Spleen (tissue), 11 donors: ENCODE measurements around the gene LIF. TPM values are rescaled to one million over a fixed set of nuclear protein-coding genes. Genes with fewer than 3 reads are reported as not detected.

ENCODE experiments used
- DNase-seq: peaks from one replicate; pipeline ENCODE4 v3.0.0-alpha.2; 2020
- H3K27ac ChIP-seq, 8 donors: fragments of 200-600 bp; sonication (generic) in 7 of 8; 1 replicate in 4 of 8; 2 replicates in 4 of 8; pipeline versions ENCODE4 v1.5.0 to v1.8.0; 2016 to 2021; ENCODE audit warnings: inconsistent platforms in 4 of 8, mild to moderate bottlenecking in 4 of 8, moderate library complexity in 1 of 8
- H3K27me3 ChIP-seq, 7 donors: fragments of 200-600 bp; sonication (generic) in 6 of 7; replicated peaks in 1 of 7; 1 replicate in 4 of 7; 2 replicates in 3 of 7; pipeline versions ENCODE4 v1.5.0 to v1.8.0; 2016 to 2021; ENCODE audit warnings: inconsistent platforms in 3 of 7, mild to moderate bottlenecking in 1 of 7
- H3K36me3 ChIP-seq, 6 donors: fragments of 200-600 bp; sonication (generic) in 5 of 6; 1 replicate in 4 of 6; 2 replicates in 2 of 6; pipeline versions ENCODE4 v1.5.0 to v1.8.0; 2016 to 2021; ENCODE audit warnings: inconsistent platforms in 2 of 6
- H3K4me1 ChIP-seq, 6 donors: fragments of 200-600 bp; sonication (generic) in 5 of 6; 1 replicate in 3 of 6; 2 replicates in 3 of 6; pipeline versions ENCODE4 v1.5.0 to v1.8.0; 2016 to 2021; ENCODE audit warnings: inconsistent platforms in 3 of 6
- H3K4me3 ChIP-seq, 8 donors: fragments of 200-600 bp; sonication (generic) in 7 of 8; 1 replicate in 4 of 8; 2 replicates in 4 of 8; pipeline versions ENCODE4 v1.5.0 to v1.8.0; 2016 to 2021; ENCODE audit warnings: inconsistent platforms in 4 of 8, mild to moderate bottlenecking in 4 of 8, moderate library complexity in 2 of 8
- H3K9me3 ChIP-seq, 8 donors: fragments of 200-600 bp; sonication (generic) in 7 of 8; 1 replicate in 4 of 8; 2 replicates in 4 of 8; pipeline versions ENCODE4 v1.5.0 to v1.8.0; 2016 to 2021; ENCODE audit warnings: inconsistent platforms in 4 of 8
- POLR2A ChIP-seq, 3 donors: fragments of 450-650 bp; IDR thresholded peaks; one replicate each; pipeline ENCODE4 v1.5.1; 2017; ENCODE audit warnings: antibody characterized with exemption in 3 of 3, mild to moderate bottlenecking in 1 of 3
- POLR2AphosphoS5 ChIP-seq, 3 donors: sonication (generic); formaldehyde crosslinking; IDR thresholded peaks; one replicate each; pipeline ENCODE4 v1.5.1; 2017; ENCODE audit warnings: antibody characterized with exemption in 3 of 3
- WGBS, 5 donors: extraction: QIAGEN DNeasy Blood & Tissue Kit in 3 of 5; methylation state at CpG; one replicate each; pipeline versions ENCODE4 v1.1.5 to v1.1.7; 2013 to 2018; 5-methylcytosine and 5-hydroxymethylcytosine counted together
- intact Hi-C: fragments of 100-400 bp; cut with DNase I; formaldehyde crosslinking; loops from one replicate; pipeline ENCODE4 v1.15.0; 2023; ENCODE audit warnings: low total_unique reads
- polyA plus RNA-seq, 3 donors: library from polyadenylated mRNA; stranded (reverse); fragments of 200-250 nt; gene quantifications; one replicate each; pipeline ENCODE4 v1.2.1, GENCODE V29; 2013
- total RNA-seq, 7 donors: library from RNA; depleted of rRNA in 3 of 7; stranded (reverse); fragments of >200 nt in 3 of 7; fragmentation: NEBNext Ultra II Directional in 4 of 7; extraction: Animal tissue kit (Norgen Biotek cat#: 25700) in 4 of 7; gene quantifications; one replicate each; pipeline versions ENCODE4 v1.1.0 to v1.2.1, GENCODE V29; 2016 to 2021
- TF ChIP-seq, protein P1 (sequence below), 11 experiments: fragments of 200-600 bp in 7 of 11; fragments of 450-650 bp in 4 of 11; sonication (generic) in 4 of 11; IDR thresholded peaks in 8 of 11; conservative IDR thresholded peaks in 3 of 11; 1 replicate in 7 of 11; 2 replicates in 4 of 11; pipeline versions ENCODE4 v1.4.0 to v1.8.0; 2016 to 2021; ENCODE audit warnings: antibody characterized with exemption in 11 of 11, inconsistent platforms in 4 of 11, mild to moderate bottlenecking in 1 of 11
- donor health status: healthy with polysubstance abuse.
- donor health status: DM: no; HTN: no; CAD: no; lungs with moderate emphysema.
- donor health status: DM: no; HTN: no; CAD: no.
- donor health status: Bipolar disorder and iron deficiency.
- donor health status: healthy.
- donor health status: DM: no; HTN: no; CAD: no.
- donor health status: DM: yes; HTN: yes; CAD: no.

Gene LIF
- total and polyA plus RNA-seq, 10 donors, result 0.21 to 3.2 (median 0.85) TPM; not detected in 2

DNA sequence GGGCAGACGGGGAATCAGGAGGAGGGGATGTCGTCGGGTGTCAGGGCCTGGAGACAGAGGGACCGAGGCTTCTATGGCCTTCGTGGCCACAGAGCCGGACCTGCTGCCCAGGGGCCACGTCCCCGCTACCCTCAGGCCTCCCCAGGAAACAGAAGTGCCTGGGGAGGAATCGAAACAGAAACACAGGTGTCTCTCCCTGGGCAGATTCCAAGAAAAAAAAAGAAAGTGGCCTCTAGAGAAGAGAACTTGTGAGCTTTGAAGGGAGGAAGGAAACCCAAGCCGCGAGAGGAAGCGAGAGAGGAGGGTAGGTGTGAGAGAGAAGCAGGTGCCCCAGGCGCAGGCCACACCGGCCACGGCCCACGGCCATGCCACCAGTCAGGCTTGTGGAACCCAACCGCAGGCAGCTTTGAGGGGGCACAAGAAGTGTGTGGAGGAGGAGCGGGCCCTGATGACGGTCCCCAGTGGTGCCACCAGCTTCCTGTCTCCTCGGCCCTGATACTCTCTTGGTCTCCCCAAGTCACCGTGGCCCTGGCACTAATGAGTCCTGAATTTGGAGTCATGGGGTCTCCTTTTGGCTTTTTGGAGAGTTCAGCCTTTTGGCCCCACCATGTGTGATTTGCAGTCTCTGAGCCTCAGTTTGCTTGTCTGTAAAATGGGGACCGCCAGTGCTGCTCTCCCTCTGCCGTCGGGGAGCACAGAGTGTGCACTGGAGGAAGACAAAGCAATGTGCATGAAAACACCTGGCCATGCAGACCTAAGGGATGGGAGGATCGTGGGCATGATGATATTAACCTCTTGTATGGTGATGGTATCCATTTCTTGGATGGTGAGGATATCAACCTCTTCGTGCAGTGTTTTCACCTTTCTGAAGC is 25.2 kb downstream of the LIF start:
- H3K9me3 ChIP-seq, result no peaks in the 10 kb centered on the region
- H3K27ac ChIP-seq, result peak overlapping the region in 7 of 8 donors; percentile 37 to 78 (median 67)
- no peaks in the 10 kb centered on the region for H3K27me3 ChIP-seq
- peaks cover 8 to 72% (median 43%) of the 10 kb centered on the region in 6 donors for H3K4me1 ChIP-seq
- TF ChIP-seq POLR2A (IDR thresholded peaks at IDR 0.05) (no peak), POLR2AphosphoS5 (IDR thresholded peaks at IDR 0.05) (peak; percentile 35 to 78 (median 72))
- peak; percentile 90 for DNase-seq
- intact Hi-C loops, result no loop called here
- peak overlapping the region in 2 of 8 donors; percentile 17 to 42 for H3K4me3 ChIP-seq
- no peaks in the 10 kb centered on the region for H3K36me3 ChIP-seq
- WGBS, 5 donors, result 20 to 41% (median 31%) methylated on average over 26 of the region's 26 CpGs

DNA sequence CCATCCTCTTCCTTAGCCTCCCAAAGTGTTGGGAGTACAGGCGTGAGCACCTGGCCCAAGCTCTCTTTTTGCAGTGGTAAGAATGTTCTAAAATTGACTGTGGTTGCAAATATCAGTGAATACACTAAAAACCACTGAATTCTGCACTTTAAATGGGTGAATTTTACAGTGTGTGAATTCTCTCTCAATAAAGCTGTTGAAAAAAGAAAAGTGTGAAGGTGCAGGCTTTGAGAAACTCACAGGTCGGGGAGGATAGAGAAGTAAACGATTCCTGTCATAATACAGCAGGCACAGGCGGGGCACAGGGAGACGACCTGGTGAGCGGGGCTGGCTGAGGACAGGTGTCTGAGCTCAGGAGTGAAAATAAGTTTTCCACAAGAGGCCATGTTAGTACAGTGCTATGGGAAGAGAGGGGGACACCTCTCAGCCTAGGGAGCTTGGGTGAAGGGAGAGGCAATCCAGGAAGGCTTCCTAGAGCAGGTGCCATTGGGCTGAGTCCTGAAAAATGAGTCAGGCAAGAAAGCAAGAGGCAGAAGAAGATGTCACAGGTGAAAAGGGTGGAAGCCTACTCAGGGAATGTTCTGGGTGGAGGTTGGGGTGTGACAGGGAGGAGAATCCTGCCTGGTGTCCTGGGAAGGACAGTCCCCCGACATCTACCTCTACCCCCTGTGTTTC is 26.1 kb downstream of the LIF start:
- H3K27ac ChIP-seq, result peak overlapping the region in 7 of 8 donors; percentile 37 to 78 (median 67)
- WGBS, 5 donors, result 65 to 77% (median 69%) methylated on average over 7 of the region's 7 CpGs
- no peak for DNase-seq

DNA sequence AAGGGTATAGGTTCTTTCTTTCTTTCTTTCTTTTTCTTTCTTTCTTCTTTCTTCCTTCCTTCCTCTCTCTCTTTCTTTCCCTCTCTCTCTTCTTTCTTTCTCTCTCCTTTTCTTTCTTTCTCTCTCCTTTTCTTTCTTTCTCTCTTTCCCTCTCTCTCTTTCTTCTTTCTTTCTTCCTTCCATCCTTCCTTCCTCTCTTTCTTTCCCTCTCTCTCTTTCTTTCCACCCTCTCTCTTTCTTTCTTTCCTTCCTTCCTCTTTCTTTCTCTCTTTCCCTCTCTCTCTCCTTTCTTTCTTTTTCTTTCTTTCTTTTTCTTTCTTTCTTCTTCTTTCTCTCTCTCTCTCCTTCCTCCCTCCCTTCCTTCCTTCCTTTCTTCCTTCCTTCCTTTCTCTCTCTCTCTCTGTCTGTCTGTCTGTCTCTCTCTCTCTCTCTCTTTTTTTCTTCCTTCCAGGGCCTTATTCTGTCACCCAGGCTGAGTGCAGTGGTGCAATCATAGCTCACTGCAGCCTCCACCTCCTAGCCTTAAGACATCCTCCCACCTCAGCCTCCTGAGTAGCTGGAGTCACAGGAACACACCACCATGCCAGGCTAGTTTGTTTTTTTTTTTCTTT is 26.8 kb downstream of the LIF start:
- TF ChIP-seq POLR2A (IDR thresholded peaks at IDR 0.05) (no peak), POLR2AphosphoS5 (IDR thresholded peaks at IDR 0.05) (no peak)
- TF ChIP-seq, protein P1, sequence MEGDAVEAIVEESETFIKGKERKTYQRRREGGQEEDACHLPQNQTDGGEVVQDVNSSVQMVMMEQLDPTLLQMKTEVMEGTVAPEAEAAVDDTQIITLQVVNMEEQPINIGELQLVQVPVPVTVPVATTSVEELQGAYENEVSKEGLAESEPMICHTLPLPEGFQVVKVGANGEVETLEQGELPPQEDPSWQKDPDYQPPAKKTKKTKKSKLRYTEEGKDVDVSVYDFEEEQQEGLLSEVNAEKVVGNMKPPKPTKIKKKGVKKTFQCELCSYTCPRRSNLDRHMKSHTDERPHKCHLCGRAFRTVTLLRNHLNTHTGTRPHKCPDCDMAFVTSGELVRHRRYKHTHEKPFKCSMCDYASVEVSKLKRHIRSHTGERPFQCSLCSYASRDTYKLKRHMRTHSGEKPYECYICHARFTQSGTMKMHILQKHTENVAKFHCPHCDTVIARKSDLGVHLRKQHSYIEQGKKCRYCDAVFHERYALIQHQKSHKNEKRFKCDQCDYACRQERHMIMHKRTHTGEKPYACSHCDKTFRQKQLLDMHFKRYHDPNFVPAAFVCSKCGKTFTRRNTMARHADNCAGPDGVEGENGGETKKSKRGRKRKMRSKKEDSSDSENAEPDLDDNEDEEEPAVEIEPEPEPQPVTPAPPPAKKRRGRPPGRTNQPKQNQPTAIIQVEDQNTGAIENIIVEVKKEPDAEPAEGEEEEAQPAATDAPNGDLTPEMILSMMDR (IDR thresholded peaks at IDR 0.05 in 8 of 11, conservative IDR thresholded peaks at IDR 0.05 in 3 of 11), result no peak
- no peaks in the 10 kb centered on the region for H3K27me3 ChIP-seq
- intact Hi-C loops, result no loop called here
- peaks cover 8 to 58% (median 42%) of the 10 kb centered on the region in 6 donors for H3K4me1 ChIP-seq
- peak overlapping the region in 3 of 8 donors; percentile 37 to 77 (median 75) for H3K27ac ChIP-seq
- DNase-seq, result no peak
- H3K36me3 ChIP-seq, result no peaks in the 10 kb centered on the region
- H3K9me3 ChIP-seq, result no peaks in the 10 kb centered on the region
- no peak overlapping the region for H3K4me3 ChIP-seq

More for the DNA sequence above, 26.1 kb downstream of the LIF start:
- TF ChIP-seq POLR2A (IDR thresholded peaks at IDR 0.05) (no peak), POLR2AphosphoS5 (IDR thresholded peaks at IDR 0.05) (no peak)
- TF ChIP-seq, protein P1 (IDR thresholded peaks at IDR 0.05 in 8 of 11, conservative IDR thresholded peaks at IDR 0.05 in 3 of 11), result no peak
- Histone ChIP-seq H3K27me3 (no peaks in the 10 kb centered on the region), H3K4me3 (peak overlapping the region in 2 of 8 donors; percentile 17 to 42), H3K4me1 (peaks cover 8 to 63% (median 42%) of the 10 kb centered on the region in 6 donors), H3K36me3 (no peaks in the 10 kb centered on the region), H3K9me3 (no peaks in the 10 kb centered on the region)
- intact Hi-C loops, result no loop called here

DNA sequence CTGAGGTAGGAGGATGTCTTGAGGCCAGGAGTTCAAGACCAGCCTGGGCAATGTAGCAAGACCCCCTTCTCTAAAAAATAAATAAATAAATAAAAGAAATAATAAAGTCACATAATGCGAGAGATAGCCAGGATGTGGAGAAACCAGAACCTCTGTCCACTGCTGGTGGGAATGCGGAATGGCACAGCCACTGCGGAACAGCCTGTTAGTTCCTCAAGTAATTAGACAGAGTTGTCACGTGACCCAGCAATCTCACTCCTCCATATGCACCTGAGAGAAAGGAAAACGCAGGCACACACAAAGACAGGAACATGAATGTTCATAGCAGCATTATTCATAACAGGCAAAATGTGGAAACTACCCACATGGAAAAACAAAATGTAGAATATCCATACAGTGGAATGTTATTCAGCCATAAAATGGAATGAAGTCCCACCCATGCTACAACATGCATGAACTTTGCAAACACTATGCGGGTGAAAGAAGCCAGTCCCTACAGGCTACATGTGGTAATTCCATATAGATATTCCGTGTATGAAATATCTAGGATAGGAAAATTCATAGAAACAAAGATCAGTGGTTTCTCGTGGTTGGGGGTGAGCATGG is 27.4 kb downstream of the LIF start:
- Histone ChIP-seq H3K4me3 (no peak overlapping the region), H3K36me3 (no peaks in the 10 kb centered on the region), H3K4me1 (peaks cover 8 to 57% (median 36%) of the 10 kb centered on the region in 6 donors), H3K9me3 (no peaks in the 10 kb centered on the region), H3K27ac (no peak overlapping the region), H3K27me3 (no peaks in the 10 kb centered on the region)
- intact Hi-C loops, result no loop called here
- no peak for DNase-seq
- TF ChIP-seq, protein P1 (IDR thresholded peaks at IDR 0.05 in 8 of 11, conservative IDR thresholded peaks at IDR 0.05 in 3 of 11), result no peak
- TF ChIP-seq POLR2AphosphoS5 (IDR thresholded peaks at IDR 0.05) (no peak), POLR2A (IDR thresholded peaks at IDR 0.05) (no peak)
- 79 to 95% (median 90%) methylated on average over 8 of the region's 8 CpGs for WGBS, 5 donors
